Uterus (tissue), 4 donors: ENCODE results near the gene GPR78. TPM values are rescaled to one million over a fixed set of nuclear protein-coding genes. Genes with fewer than 3 reads are reported as not detected.

Experiments used
- DNase-seq, 2 donors: peaks; one replicate each; pipeline ENCODE4 v3.0.0-alpha.2; 2019 to 2020
- H3K27ac ChIP-seq, 2 donors: fragments of 200-600 bp; sonication (generic); 1 replicate in 1 of 2; 2 replicates in 1 of 2; pipeline ENCODE4 v1.5.1; 2016 to 2018
- H3K27me3 ChIP-seq, 2 donors: fragments of 200-600 bp; sonication (generic); one replicate each; pipeline ENCODE4 v1.5.1; 2018 to 2019; ENCODE audit warnings: control low read depth in 1 of 2
- H3K36me3 ChIP-seq, 2 donors: fragments of 200-600 bp; sonication (generic); one replicate each; pipeline ENCODE4 v1.5.1; 2019; ENCODE audit warnings: control low read depth in 1 of 2
- H3K4me1 ChIP-seq, 2 donors: fragments of 200-600 bp; sonication (generic); one replicate each; pipeline ENCODE4 v1.5.1; 2018 to 2019; ENCODE audit warnings: control low read depth in 1 of 2
- H3K4me3 ChIP-seq, 2 donors: fragments of 200-600 bp; sonication (generic); 1 replicate in 1 of 2; 2 replicates in 1 of 2; pipeline ENCODE4 v1.5.1; 2018 to 2019; ENCODE audit warnings: mild to moderate bottlenecking in 1 of 2
- H3K9me3 ChIP-seq, 2 donors: fragments of 200-600 bp; sonication (generic); one replicate each; pipeline ENCODE4 v1.5.1; 2019; ENCODE audit warnings: control low read depth in 1 of 2
- POLR2A ChIP-seq, 2 donors: fragments of 450-650 bp; IDR thresholded peaks; one replicate each; pipeline ENCODE4 v1.6.1; 2016; ENCODE audit warnings: antibody characterized with exemption in 2 of 2, mild to moderate bottlenecking in 1 of 2, moderate library complexity in 1 of 2
- intact Hi-C: fragments of 100-400 bp; cut with DNase I; formaldehyde crosslinking; loops from one replicate; pipeline ENCODE4 v1.15.1; 2023; ENCODE audit warnings: low total_unique reads
- total RNA-seq, 4 donors: library from RNA; depleted of rRNA in 3 of 4; stranded (reverse); fragments of >200 nt in 3 of 4; gene quantifications; one replicate each; pipeline versions ENCODE4 v1.1.0 to v1.2.4, GENCODE V29; 2014 to 2023
- TF ChIP-seq, protein P1 (sequence below), 4 experiments: fragments of 200-600 bp in 2 of 4; fragments of 450-650 bp in 2 of 4; sonication (generic) in 2 of 4; IDR thresholded peaks; one replicate each; pipeline ENCODE4 v1.5.1; 2016 to 2019; ENCODE audit warnings: antibody characterized with exemption in 4 of 4, mild to moderate bottlenecking in 2 of 4, moderate library complexity in 1 of 4
- donor health status: DM: yes; HTN: yes; CAD: no.

The GPR78 gene
- total RNA-seq, 4 donors from 2014 or later, result 0.43 to 2.1 TPM; not detected in 2

GRCh38 chr4:8549352-8549931, 30.8 kb upstream of the GPR78 start:
- Histone ChIP-seq H3K27ac (no peak overlapping the region), H3K27me3 (no peaks in the 10 kb centered on the region), H3K9me3 (no peaks in the 10 kb centered on the region), H3K4me3 (no peak overlapping the region), H3K4me1 (no peaks in the 10 kb centered on the region), H3K36me3 (no peaks in the 10 kb centered on the region)
- no peak for DNase-seq
- no peak for TF ChIP-seq POLR2A (IDR thresholded peaks at IDR 0.05)
- TF ChIP-seq, protein P1, sequence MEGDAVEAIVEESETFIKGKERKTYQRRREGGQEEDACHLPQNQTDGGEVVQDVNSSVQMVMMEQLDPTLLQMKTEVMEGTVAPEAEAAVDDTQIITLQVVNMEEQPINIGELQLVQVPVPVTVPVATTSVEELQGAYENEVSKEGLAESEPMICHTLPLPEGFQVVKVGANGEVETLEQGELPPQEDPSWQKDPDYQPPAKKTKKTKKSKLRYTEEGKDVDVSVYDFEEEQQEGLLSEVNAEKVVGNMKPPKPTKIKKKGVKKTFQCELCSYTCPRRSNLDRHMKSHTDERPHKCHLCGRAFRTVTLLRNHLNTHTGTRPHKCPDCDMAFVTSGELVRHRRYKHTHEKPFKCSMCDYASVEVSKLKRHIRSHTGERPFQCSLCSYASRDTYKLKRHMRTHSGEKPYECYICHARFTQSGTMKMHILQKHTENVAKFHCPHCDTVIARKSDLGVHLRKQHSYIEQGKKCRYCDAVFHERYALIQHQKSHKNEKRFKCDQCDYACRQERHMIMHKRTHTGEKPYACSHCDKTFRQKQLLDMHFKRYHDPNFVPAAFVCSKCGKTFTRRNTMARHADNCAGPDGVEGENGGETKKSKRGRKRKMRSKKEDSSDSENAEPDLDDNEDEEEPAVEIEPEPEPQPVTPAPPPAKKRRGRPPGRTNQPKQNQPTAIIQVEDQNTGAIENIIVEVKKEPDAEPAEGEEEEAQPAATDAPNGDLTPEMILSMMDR (IDR thresholded peaks at IDR 0.05), result no peak
- intact Hi-C loops, result no loop called here

- TF ChIP-seq POLR2A (IDR thresholded peaks at IDR 0.05), result no peak
- TF ChIP-seq, protein P1 (IDR thresholded peaks at IDR 0.05), result no peak
- Histone ChIP-seq H3K27me3 (no peaks in the 10 kb centered on the region), H3K4me1 (no peaks in the 10 kb centered on the region), H3K27ac (no peak overlapping the region), H3K4me3 (no peak overlapping the region), H3K9me3 (no peaks in the 10 kb centered on the region), H3K36me3 (no peaks in the 10 kb centered on the region)
- DNase-seq, result no peak
- intact Hi-C loops, result no loop called here
Observed at GRCh38 chr4:8550691-8551090, 29.5 kb upstream of the GPR78 start.

- DNase-seq, result no peak
- no peak overlapping the region for H3K4me3 ChIP-seq
- no peaks in the 10 kb centered on the region for H3K36me3 ChIP-seq
- no peaks in the 10 kb centered on the region for H3K9me3 ChIP-seq
- intact Hi-C loops, result no loop called here
- no peaks in the 10 kb centered on the region for H3K4me1 ChIP-seq
- no peak for TF ChIP-seq POLR2A (IDR thresholded peaks at IDR 0.05)
- TF ChIP-seq, protein P1 (IDR thresholded peaks at IDR 0.05), result no peak
- H3K27ac ChIP-seq, result no peak overlapping the region
- H3K27me3 ChIP-seq, result no peaks in the 10 kb centered on the region
Observed at GRCh38 chr4:8552024-8552423, 28.2 kb upstream of the GPR78 start.

- no peak for TF ChIP-seq POLR2A (IDR thresholded peaks at IDR 0.05)
- TF ChIP-seq, protein P1 (IDR thresholded peaks at IDR 0.05), result no peak
Observed at GRCh38 chr4:8552581-8553205, 27.5 kb upstream of the GPR78 start.

DNA sequence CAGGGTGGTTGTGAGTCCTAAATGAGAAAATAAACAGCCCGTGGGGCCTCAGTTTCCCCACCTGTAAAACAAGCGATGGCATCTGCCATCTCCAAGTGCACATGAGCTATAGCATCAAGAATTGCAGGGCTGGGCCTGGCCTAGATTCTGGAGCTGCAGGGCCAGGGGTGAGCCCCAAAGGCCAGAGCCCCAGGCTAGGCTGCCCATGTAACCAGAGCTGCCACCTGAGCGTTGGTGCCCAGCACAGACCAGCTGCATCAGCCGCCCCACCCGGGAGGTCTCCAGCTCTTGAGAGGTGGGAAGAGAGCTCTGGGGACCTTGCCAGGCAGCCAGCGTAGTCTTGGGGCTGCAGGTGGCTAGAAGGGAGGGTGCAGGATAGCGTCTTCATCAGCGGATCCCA, 27.0 kb upstream of the GPR78 start:
- no peak overlapping the region for H3K27ac ChIP-seq
- H3K4me1 ChIP-seq, result no peaks in the 10 kb centered on the region
- TF ChIP-seq, protein P1 (IDR thresholded peaks at IDR 0.05), result no peak
- TF ChIP-seq POLR2A (IDR thresholded peaks at IDR 0.05), result no peak
- DNase-seq, result no peak
- intact Hi-C loops, result no loop called here
- H3K27me3 ChIP-seq, result no peaks in the 10 kb centered on the region
- H3K36me3 ChIP-seq, result no peaks in the 10 kb centered on the region
- no peak overlapping the region for H3K4me3 ChIP-seq
- H3K9me3 ChIP-seq, result no peaks in the 10 kb centered on the region

More at GRCh38 chr4:8552581-8553205, 27.5 kb upstream of the GPR78 start:
- H3K36me3 ChIP-seq, result no peaks in the 10 kb centered on the region
- intact Hi-C loops, result no loop called here
- no peak for DNase-seq
- no peak overlapping the region for H3K27ac ChIP-seq
- H3K9me3 ChIP-seq, result no peaks in the 10 kb centered on the region
- H3K4me3 ChIP-seq, result no peak overlapping the region
- no peaks in the 10 kb centered on the region for H3K27me3 ChIP-seq
- H3K4me1 ChIP-seq, result no peaks in the 10 kb centered on the region
